Measurements from ENCODE around the gene CACNA2D2. TPM values are rescaled to one million over a fixed set of nuclear protein-coding genes. Genes with fewer than 3 reads are reported as not detected.

CACNA2D2 gene
- polyA plus RNA-seq, 6 donors from 2014 or later = 0.17 to 0.24 (median 0.18) TPM; not detected in 3

- H3K9me3 Mint-ChIP-seq = no peaks in the 10 kb centered on the region
- H3K4me1 Mint-ChIP-seq = peaks cover 23 to 48% (median 46%) of the 10 kb centered on the region in 3 donors
- no peak for DNase-seq
- H3K36me3 Mint-ChIP-seq = no peaks in the 10 kb centered on the region
- peak overlapping the region in 4 of 6 donors; percentile 14 to 78 (median 70) for H3K27ac Mint-ChIP-seq
- ATAC-seq (ENCODE audit: low read depth in 2 of 2) = no peak
- H3K27me3 Mint-ChIP-seq = no peaks in the 10 kb centered on the region
- H3K4me3 Mint-ChIP-seq = peak overlapping the region in 4 of 8 donors; percentile 23 to 89 (median 63)
Observed at GRCh38 chr3:50325113-50325480, 178.3 kb downstream of the CACNA2D2 start.

- Mint-ChIP-seq H3K9me3 (no peaks in the 10 kb centered on the region), H3K4me3 (peak overlapping the region in 3 of 8 donors; percentile 29 to 89 (median 50)), H3K36me3 (no peaks in the 10 kb centered on the region), H3K27me3 (no peaks in the 10 kb centered on the region), H3K27ac (peak overlapping the region in 3 of 6 donors; percentile 39 to 78 (median 72)), H3K4me1 (peaks cover 25 to 52% (median 46%) of the 10 kb centered on the region in 3 donors)
- DNase-seq (peak; percentile 60), ATAC-seq (ENCODE audit: low read depth in 2 of 2) (peak in 1 of 2 donors; percentile 10)
Observed at GRCh38 chr3:50324351-50325112, 178.9 kb downstream of the CACNA2D2 start.

DNA sequence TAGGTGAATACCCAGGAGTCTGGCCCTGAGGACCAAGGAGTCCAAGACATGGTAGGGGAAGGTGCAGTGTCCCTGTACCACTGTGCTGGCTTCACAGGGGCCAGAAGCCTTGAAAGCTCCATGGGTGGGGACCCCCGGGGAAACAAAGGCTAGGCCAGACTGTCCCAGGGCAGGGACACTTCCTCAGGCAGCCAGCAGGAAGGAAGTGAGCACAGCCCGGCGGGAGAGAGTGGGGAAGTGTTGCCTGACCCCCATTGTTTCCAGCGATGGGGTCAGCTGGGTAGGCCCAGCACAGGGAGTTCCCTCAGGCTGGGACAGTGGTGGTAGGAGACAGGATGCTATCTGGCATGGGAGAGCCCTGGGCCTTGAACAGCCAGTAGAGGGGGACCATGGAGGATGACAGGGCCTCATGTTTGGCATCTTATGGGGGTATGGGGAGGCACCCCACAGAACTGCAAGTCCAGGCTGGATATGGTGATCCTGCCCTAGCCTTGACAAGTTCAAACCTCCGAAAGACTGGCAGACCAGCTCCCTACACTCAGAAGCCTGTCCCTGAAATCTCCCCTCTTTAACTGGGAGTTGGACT is 179.7 kb downstream of the CACNA2D2 start:
- H3K36me3 Mint-ChIP-seq = no peaks in the 10 kb centered on the region
- peak overlapping the region in 3 of 6 donors; percentile 27 to 69 (median 47) for H3K27ac Mint-ChIP-seq
- H3K27me3 Mint-ChIP-seq = no peaks in the 10 kb centered on the region
- no peak for DNase-seq
- H3K4me1 Mint-ChIP-seq = peaks cover 33 to 58% (median 49%) of the 10 kb centered on the region in 3 donors
- ATAC-seq (ENCODE audit: low read depth in 2 of 2) = no peak
- no peaks in the 10 kb centered on the region for H3K9me3 Mint-ChIP-seq
- H3K4me3 Mint-ChIP-seq = peak overlapping the region in 1 of 8 donors; percentile 87

- Mint-ChIP-seq H3K36me3 (no peaks in the 10 kb centered on the region), H3K4me1 (peaks cover 36 to 57% (median 51%) of the 10 kb centered on the region in 3 donors), H3K27ac (peak overlapping the region in 3 of 6 donors; percentile 57 to 69 (median 66)), H3K27me3 (no peaks in the 10 kb centered on the region), H3K9me3 (no peaks in the 10 kb centered on the region), H3K4me3 (peak overlapping the region; percentile 15 to 88 (median 64))
- DNase-seq (no peak), ATAC-seq (ENCODE audit: low read depth in 2 of 2) (no peak)
Observed at GRCh38 chr3:50323092-50323600, 180.3 kb downstream of the CACNA2D2 start.

GRCh38 chr3:50322386-50323091 is 180.9 kb downstream of the CACNA2D2 start, which contains the start of gene HYAL2:
HYAL2 (minus strand) TSS chr3:50322745; CDS start chr3:50320489, 2,256 bp downstream.
- Mint-ChIP-seq H3K9me3 (no peaks in the 10 kb centered on the region), H3K27ac (peak within 1 kb of the TSS; percentile 92 to 98 (median 96)), H3K36me3 (no peaks in the 10 kb centered on the region), H3K4me3 (peak within 1 kb of the TSS; percentile 87 to 95 (median 88)), H3K27me3 (no peaks in the 10 kb centered on the region), H3K4me1 (peaks cover 33 to 57% (median 50%) of the 10 kb centered on the region in 3 donors)
- ATAC-seq (ENCODE audit: low read depth in 2 of 2) = no peak
- DNase-seq = no peak

GRCh38 chr3:50322115-50322385 is 181.4 kb downstream of the CACNA2D2 start:
- H3K4me1 Mint-ChIP-seq = peaks cover 32 to 52% (median 50%) of the 10 kb centered on the region in 3 donors

DNA sequence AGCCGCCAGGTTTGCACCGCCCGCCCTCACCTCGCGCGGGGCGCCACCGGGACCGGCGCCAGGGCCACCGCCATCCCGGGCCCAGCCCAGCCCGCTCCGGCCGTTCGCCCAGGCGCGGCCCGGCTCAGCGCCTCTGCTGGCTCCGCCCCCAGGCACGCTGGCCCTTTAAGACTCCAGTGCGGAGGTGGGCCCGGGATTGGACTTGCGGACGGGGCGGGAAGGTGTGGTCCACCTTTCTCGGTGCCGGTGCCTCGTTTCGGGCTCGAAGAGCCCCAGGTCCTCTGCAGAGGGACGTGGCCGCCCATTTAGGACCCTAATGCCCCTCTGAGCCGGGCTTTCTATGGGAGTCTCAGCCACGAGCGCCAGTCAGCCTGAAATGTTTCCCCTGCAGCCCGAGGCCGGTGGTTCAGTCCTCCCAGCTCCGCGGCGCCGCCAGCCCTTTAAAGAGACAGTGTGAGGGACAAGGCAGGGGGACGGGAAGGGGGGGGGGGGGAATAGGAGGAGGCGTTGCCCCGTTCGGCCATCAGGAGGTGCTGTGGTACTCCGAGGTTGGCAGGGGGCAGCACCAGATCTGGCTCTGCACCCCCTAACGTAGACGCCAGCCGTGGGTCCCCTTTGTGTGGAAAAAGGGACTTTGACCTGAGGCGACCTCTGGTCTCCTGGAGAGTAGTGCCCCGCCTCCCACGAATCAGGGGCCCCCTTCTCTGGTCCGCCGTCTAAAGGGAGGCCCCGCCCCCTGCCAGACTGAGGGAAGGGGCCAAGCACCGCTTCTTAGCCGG is 181.9 kb downstream of the CACNA2D2 start:
- DNase-seq (peak; percentile 86), ATAC-seq (ENCODE audit: low read depth in 2 of 2) (peak; percentile 81 to 84)
- H3K4me3 Mint-ChIP-seq = peak overlapping the region; percentile 87 to 95 (median 88)
- H3K9me3 Mint-ChIP-seq = no peaks in the 10 kb centered on the region
- H3K36me3 Mint-ChIP-seq = no peaks in the 10 kb centered on the region
- peaks cover 31 to 47% (median 45%) of the 10 kb centered on the region in 3 donors for H3K4me1 Mint-ChIP-seq
- H3K27ac Mint-ChIP-seq = peak overlapping the region; percentile 92 to 98 (median 96)
- H3K27me3 Mint-ChIP-seq = no peaks in the 10 kb centered on the region

More at GRCh38 chr3:50322115-50322385, 181.4 kb downstream of the CACNA2D2 start:
- ATAC-seq (ENCODE audit: low read depth in 2 of 2) (no peak), DNase-seq (no peak)
- H3K4me3 Mint-ChIP-seq = peak overlapping the region in 6 of 8 donors; percentile 87 to 91 (median 88)
- no peaks in the 10 kb centered on the region for H3K36me3 Mint-ChIP-seq
- no peaks in the 10 kb centered on the region for H3K9me3 Mint-ChIP-seq
- no peaks in the 10 kb centered on the region for H3K27me3 Mint-ChIP-seq
- H3K27ac Mint-ChIP-seq = peak overlapping the region in 3 of 6 donors; percentile 67 to 97 (median 95)

- peak; percentile 63 to 66 for ATAC-seq (ENCODE audit: low read depth in 2 of 2)
- H3K36me3 Mint-ChIP-seq = no peaks in the 10 kb centered on the region
Observed at GRCh38 chr3:50320853-50321335, 182.5 kb downstream of the CACNA2D2 start.

GRCh38 chr3:50319894-50320625 is 183.4 kb downstream of the CACNA2D2 start:
- Mint-ChIP-seq H3K27ac (peak overlapping the region in 3 of 6 donors; percentile 54 to 92 (median 70)), H3K4me3 (peak overlapping the region; percentile 82 to 97 (median 94)), H3K4me1 (peaks cover 33 to 45% (median 34%) of the 10 kb centered on the region in 3 donors), H3K36me3 (no peaks in the 10 kb centered on the region), H3K9me3 (no peaks in the 10 kb centered on the region), H3K27me3 (no peaks in the 10 kb centered on the region)
- ATAC-seq (ENCODE audit: low read depth in 2 of 2) (no peak), DNase-seq (no peak)

More at GRCh38 chr3:50320853-50321335, 182.5 kb downstream of the CACNA2D2 start:
- no peak for DNase-seq
- Mint-ChIP-seq H3K4me3 (peak overlapping the region; percentile 82 to 97 (median 94)), H3K4me1 (peaks cover 34 to 47% (median 40%) of the 10 kb centered on the region in 3 donors), H3K9me3 (no peaks in the 10 kb centered on the region), H3K27ac (peak overlapping the region in 4 of 6 donors; percentile 88 to 94 (median 92)), H3K27me3 (no peaks in the 10 kb centered on the region)

DNA sequence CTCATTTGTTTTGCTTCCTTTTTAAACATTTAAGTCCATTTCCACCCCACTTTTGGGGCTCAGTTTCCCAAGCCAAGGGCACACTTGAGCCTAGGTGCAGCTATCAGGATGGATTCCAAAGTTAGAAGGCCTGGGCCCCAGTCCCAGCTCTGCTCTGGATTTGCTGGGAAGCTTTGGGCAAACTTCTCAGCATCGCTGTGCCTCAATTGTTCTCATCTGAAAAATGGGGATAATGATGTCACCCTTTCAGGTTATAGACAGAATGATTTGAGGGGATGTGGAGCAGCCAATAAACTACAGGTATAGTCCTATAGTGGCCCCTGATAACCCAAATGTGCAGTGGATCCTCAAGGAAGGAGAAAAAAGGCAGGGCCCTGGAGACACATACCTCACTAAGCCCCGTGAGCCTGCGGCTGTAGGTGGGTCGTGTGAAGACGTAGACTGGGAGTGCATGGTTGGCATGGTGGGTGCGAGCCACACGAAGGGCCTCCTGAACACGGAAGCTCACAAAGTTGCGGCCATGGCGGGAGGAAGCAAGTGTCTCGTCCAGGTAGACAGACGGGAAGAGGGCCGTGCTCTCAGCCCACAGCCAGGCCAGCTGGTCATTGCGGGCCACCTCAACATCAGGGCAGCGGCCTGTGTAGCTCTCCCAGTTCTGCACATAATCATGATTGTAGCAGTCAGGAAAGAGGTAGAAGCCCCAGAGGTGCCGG is 184.1 kb downstream of the CACNA2D2 start:
- Mint-ChIP-seq H3K27me3 (no peaks in the 10 kb centered on the region), H3K27ac (peak overlapping the region in 2 of 6 donors; percentile 54 to 81), H3K4me1 (peaks cover 26 to 38% (median 27%) of the 10 kb centered on the region in 3 donors), H3K9me3 (no peaks in the 10 kb centered on the region), H3K36me3 (no peaks in the 10 kb centered on the region), H3K4me3 (peak overlapping the region in 7 of 8 donors; percentile 10 to 97 (median 55))
- DNase-seq = no peak
- no peak for ATAC-seq (ENCODE audit: low read depth in 2 of 2)

DNA sequence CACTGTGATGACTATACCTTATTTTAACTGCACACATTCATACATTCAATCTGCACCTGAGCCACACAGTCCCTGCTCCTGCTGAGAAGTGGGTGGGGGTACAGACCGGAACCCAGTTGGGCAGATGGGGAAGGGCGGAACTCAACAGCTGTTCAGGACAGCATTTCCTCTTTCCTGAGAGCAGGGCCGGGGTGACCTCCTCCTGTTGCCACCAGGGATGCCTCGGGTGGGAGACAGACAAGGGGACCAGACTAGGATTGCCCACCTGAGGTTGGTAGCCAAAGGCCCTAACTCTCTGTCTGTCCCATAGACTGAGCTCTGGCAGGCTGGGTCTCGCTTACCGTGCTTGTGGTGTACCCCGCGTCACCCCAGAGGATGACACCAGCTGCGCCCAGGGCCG is 184.8 kb downstream of the CACNA2D2 start:
- H3K4me3 Mint-ChIP-seq = peak overlapping the region in 7 of 8 donors; percentile 12 to 97 (median 52)
- H3K27me3 Mint-ChIP-seq = no peaks in the 10 kb centered on the region
- no peaks in the 10 kb centered on the region for H3K9me3 Mint-ChIP-seq
- no peak overlapping the region for H3K27ac Mint-ChIP-seq
- H3K4me1 Mint-ChIP-seq = peaks cover 26 to 40% (median 27%) of the 10 kb centered on the region in 3 donors
- H3K36me3 Mint-ChIP-seq = no peaks in the 10 kb centered on the region
- DNase-seq (no peak), ATAC-seq (ENCODE audit: low read depth in 2 of 2) (no peak)
